OCI-LY7 (cell line): ENCODE data around the gene RIMS4.

Source experiments
- EZH2phosphoT487 ChIP-seq: fragments of 200-600 bp; sonication (generic); IDR thresholded peaks from 2 replicates; pipeline ENCODE4 v1.6.1; 2018; ENCODE audit warnings: low read depth, borderline replicate concordance, mild to moderate bottlenecking, mixed run types, antibody characterized with exemption, low read length, moderate library complexity, mixed read lengths
- TF ChIP-seq, protein P1 (sequence below): fragments of 200-600 bp; sonication (generic); conservative IDR thresholded peaks from 2 replicates; pipeline ENCODE4 v1.5.1; 2014; ENCODE audit warnings: mild to moderate bottlenecking, antibody characterized with exemption, low read length, moderate library complexity, mixed read lengths

DNA sequence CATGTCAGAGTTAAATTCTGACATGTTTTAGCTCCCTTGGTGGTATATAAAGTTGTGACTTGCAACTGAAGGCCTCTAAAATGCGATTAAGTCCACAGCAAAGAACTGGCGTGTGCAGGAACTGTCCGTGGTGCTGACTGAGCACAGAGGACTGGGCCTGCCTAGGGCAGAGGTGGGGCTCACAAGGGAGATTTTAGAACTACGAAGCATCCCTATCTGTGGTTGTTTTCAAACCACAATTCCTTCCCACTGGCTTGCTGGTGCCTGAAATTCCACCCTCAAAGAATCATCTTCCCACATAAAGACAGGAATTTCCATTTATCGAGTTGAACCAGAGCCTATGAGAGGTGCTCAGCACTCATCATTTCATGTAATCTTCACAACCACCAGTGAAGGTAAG is 30.1 kb downstream of the RIMS4 start:
- TF ChIP-seq, protein P1, sequence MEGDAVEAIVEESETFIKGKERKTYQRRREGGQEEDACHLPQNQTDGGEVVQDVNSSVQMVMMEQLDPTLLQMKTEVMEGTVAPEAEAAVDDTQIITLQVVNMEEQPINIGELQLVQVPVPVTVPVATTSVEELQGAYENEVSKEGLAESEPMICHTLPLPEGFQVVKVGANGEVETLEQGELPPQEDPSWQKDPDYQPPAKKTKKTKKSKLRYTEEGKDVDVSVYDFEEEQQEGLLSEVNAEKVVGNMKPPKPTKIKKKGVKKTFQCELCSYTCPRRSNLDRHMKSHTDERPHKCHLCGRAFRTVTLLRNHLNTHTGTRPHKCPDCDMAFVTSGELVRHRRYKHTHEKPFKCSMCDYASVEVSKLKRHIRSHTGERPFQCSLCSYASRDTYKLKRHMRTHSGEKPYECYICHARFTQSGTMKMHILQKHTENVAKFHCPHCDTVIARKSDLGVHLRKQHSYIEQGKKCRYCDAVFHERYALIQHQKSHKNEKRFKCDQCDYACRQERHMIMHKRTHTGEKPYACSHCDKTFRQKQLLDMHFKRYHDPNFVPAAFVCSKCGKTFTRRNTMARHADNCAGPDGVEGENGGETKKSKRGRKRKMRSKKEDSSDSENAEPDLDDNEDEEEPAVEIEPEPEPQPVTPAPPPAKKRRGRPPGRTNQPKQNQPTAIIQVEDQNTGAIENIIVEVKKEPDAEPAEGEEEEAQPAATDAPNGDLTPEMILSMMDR, result no peak
- TF ChIP-seq EZH2phosphoT487, result no peak
